HepG2 (cell line): Measurements from ENCODE around the gene KRTAP12-4. TPM values are rescaled to one million over a fixed set of nuclear protein-coding genes. Genes with fewer than 3 reads are reported as not detected.
A peak's percentile ranks its signal among the peaks of the same experiment; 100 is the strongest.

Experiments used
- ATAC-seq: fragments of 200-7000 bp; cut with Tn5 transposase; 3 replicates; pipeline ENCODE4 v1.9.1; 2020; ENCODE audit warnings: mild to moderate bottlenecking, moderate library complexity
- BruUV-seq: library from RNA; stranded (reverse); fragments of 400-500 nt; replicated peaks from 2 replicates; lab custom pipeline; 2021; lab: Mats Ljungman, UMichigan
- CTCF ChIA-PET: fragments of 300-600 bp; formaldehyde crosslinking; extraction: SDS; loops from one replicate; lab custom pipeline; 2021; ENCODE audit warnings: low total read pairs, inconsistent platforms, low intra/inter-chr PET ratio; lab: Yijun Ruan, JAX
- POLR2A ChIA-PET: fragments of 350-600 bp; sonication (Branson Sonifier 250); formaldehyde crosslinking; loops from one replicate; lab custom pipeline; 2020; ENCODE audit warnings: antibody characterized with exemption, inconsistent platforms; lab: Yijun Ruan, JAX
- DNase-seq: peaks from one replicate; pipeline ENCODE4 v3.0.0-alpha.2; 2015; ENCODE audit warnings: low spot score
- FAIRE-seq: peaks from 3 replicates; lab custom pipeline; 2011; peaks lifted over from hg19 to GRCh38; lab: Jason Lieb, UNC
- H2AFZ ChIP-seq: one replicate; pipeline ENCODE4 v1.6.1; 2011; ENCODE audit warnings: low read length, inconsistent platforms
- H3K27ac ChIP-seq: fragments of 300-600 bp; 3 replicates; pipeline ENCODE4 v1.8.0; 2011; ENCODE audit warnings: mixed run types, mild to moderate bottlenecking, mixed read lengths, low read length, inconsistent platforms; ENCODE audit not compliant: insufficient read depth; ENCODE audit errors: extremely low read length
- H3K27me3 ChIP-seq, 2 experiments: fragments of 200-600 bp in 1 of 2; 2 replicates in 1 of 2; 3 replicates in 1 of 2; pipeline versions ENCODE4 v1.6.0 to v1.8.0; 2011; ENCODE audit warnings: low read length in 2 of 2, mild to moderate bottlenecking in 2 of 2, moderate library complexity in 2 of 2, inconsistent platforms in 1 of 2; ENCODE audit not compliant: insufficient read depth in 2 of 2, control insufficient read depth in 1 of 2
- H3K36me3 ChIP-seq, 2 experiments: fragments of 200-600 bp in 1 of 2; replicated peaks in 1 of 2; 2 replicates in 1 of 2; 3 replicates in 1 of 2; pipeline versions ENCODE4 v1.5.1 to v1.8.0; 2011; ENCODE audit warnings: low read length in 2 of 2, inconsistent platforms in 1 of 2; ENCODE audit not compliant: insufficient read depth in 2 of 2, control insufficient read depth in 1 of 2
- H3K4me1 ChIP-seq: 2 replicates; pipeline ENCODE4 v1.5.1; 2012; ENCODE audit warnings: low read length, inconsistent platforms; ENCODE audit not compliant: insufficient read depth
- H3K4me2 ChIP-seq: 2 replicates; pipeline ENCODE4 v1.6.0; 2011; ENCODE audit warnings: low read depth, low read length, inconsistent platforms
- H3K4me3 ChIP-seq, 3 experiments: fragments of 200-600 bp in 1 of 3; sonication (generic), shearing (Covaris generic) in 1 of 3; replicated peaks in 1 of 3; 2 replicates each; pipeline ENCODE4 v1.5.1; 2011 to 2016; ENCODE audit warnings: low read length in 3 of 3, inconsistent platforms in 2 of 3, low read depth in 2 of 3, mild to moderate bottlenecking in 2 of 3, control low read depth in 1 of 3, mixed read lengths in 1 of 3; ENCODE audit not compliant: insufficient read depth in 1 of 3
- H3K79me2 ChIP-seq: one replicate; pipeline ENCODE4 v1.6.1; 2011; ENCODE audit warnings: low read length, inconsistent platforms; ENCODE audit not compliant: insufficient read depth
- H3K9ac ChIP-seq: 2 replicates; pipeline ENCODE4 v1.6.0; 2011; ENCODE audit warnings: mild to moderate bottlenecking, low read depth, low read length, inconsistent platforms; ENCODE audit not compliant: insufficient read depth
- H3K9me3 ChIP-seq: 2 replicates; pipeline ENCODE4 v1.5.1; 2012; ENCODE audit warnings: mild to moderate bottlenecking, low read length
- H4K20me1 ChIP-seq: 2 replicates; pipeline ENCODE4 v1.6.0; 2011; ENCODE audit warnings: inconsistent platforms, mild to moderate bottlenecking, low read length, moderate library complexity; ENCODE audit not compliant: insufficient read depth
- ATF1 ChIP-seq: IDR thresholded peaks from 2 replicates; pipeline ENCODE4 v1.6.1; 2016; ENCODE audit warnings: mild to moderate bottlenecking, control low read depth
- HNF1B ChIP-seq: sonication (generic); formaldehyde crosslinking; IDR thresholded peaks from 2 replicates; pipeline ENCODE4 v1.5.1; 2020; ENCODE audit warnings: mild to moderate bottlenecking, moderate library complexity, missing genetic modification reagents
- NFRKB ChIP-seq: fragments of 450-650 bp; IDR thresholded peaks from 2 replicates; pipeline ENCODE4 v1.6.1; 2017
- RNF2 ChIP-seq: fragments of 450-650 bp; conservative IDR thresholded peaks from 2 replicates; pipeline ENCODE4 v1.6.1; 2016; ENCODE audit warnings: low read depth
- SATB2 ChIP-seq: sonication (generic); formaldehyde crosslinking; IDR thresholded peaks from 2 replicates; pipeline ENCODE4 v1.5.0; 2020; ENCODE audit warnings: missing genetic modification reagents
- SYNCRIP ChIP-seq: fragments of 200-400 bp; formaldehyde crosslinking; IDR thresholded peaks from 2 replicates; pipeline ENCODE4 v1.6.1; 2018; ENCODE audit warnings: mild to moderate bottlenecking, low read depth, low read length; ENCODE audit not compliant: insufficient read depth
- TFDP2 ChIP-seq: sonication (generic); formaldehyde crosslinking; IDR thresholded peaks from 2 replicates; pipeline ENCODE4 v1.4.0; 2020; ENCODE audit warnings: missing genetic modification reagents
- ZBTB26 ChIP-seq: IDR thresholded peaks from 2 replicates; pipeline ENCODE4 v1.6.1; 2016; ENCODE audit warnings: missing compliant biosample characterization, missing genetic modification reagents, borderline replicate concordance
- ZMYM4 ChIP-seq: sonication (generic); formaldehyde crosslinking; IDR thresholded peaks from 2 replicates; pipeline ENCODE4 v1.8.1; 2023; ENCODE audit warnings: mild to moderate bottlenecking, missing genetic modification reagents
- ZNF343 ChIP-seq: sonication (generic); formaldehyde crosslinking; IDR thresholded peaks from 2 replicates; pipeline ENCODE4 v1.4.0; 2020; ENCODE audit warnings: mild to moderate bottlenecking, missing genetic modification reagents
- WGBS: methylation state at CpG from one replicate; pipeline ENCODE4 v1.1.6; 2017; ENCODE audit warnings: low lambda C conversion rate; 5-methylcytosine and 5-hydroxymethylcytosine counted together
- in situ Hi-C: cut with HindIII; loops from 2 replicates; pipeline ENCODE4 v1.10.0; 2017; ENCODE audit warnings: low pct_unique_long_range_greater_than_20kb; ENCODE audit not compliant: extremely low pct_ligation_motif_present
- intact Hi-C: fragments of 100-400 bp; cut with micrococcal nuclease; formaldehyde crosslinking; loops from one replicate; pipeline ENCODE4 v1.10.0; 2022; ENCODE audit not compliant: unreplicated experiment
- polyA plus RNA-seq, 8 experiments: library from polyadenylated mRNA; depleted of rRNA in 3 of 8; stranded (reverse) in 7 of 8; unstranded in 1 of 8; fragments of >200 nt; fragmentation: Illumina TruSeq in 4 of 8; extraction: Trizol in 4 of 8; gene quantifications; 2 replicates each; pipeline versions ENCODE4 v1.2.1 to v1.2.3, GENCODE V29; 2011 to 2016; ENCODE audit warnings: low read depth in 4 of 8, missing spikeins in 1 of 8, mixed read lengths in 1 of 8; ENCODE audit not compliant: insufficient read depth in 1 of 8
- total RNA-seq, 5 experiments: library from RNA; depleted of rRNA; stranded (reverse); fragments of >200 nt; fragmentation: Illumina TruSeq; extraction: Trizol; gene quantifications; 2 replicates each; pipeline ENCODE4 v1.2.3, GENCODE V29; 2016; ENCODE audit warnings: low read depth in 1 of 5

Gene KRTAP12-4
- total and polyA plus RNA-seq, 2 of the 13 experiments (the other 11 are each of a cell fraction or from before 2014, with no cell fraction given), result not detected

- no peak overlapping the region for H3K4me3 ChIP-seq
- H4K20me1 ChIP-seq, result no peaks in the 10 kb centered on the region
- peaks cover 95% of the 10 kb centered on the region for H3K4me1 ChIP-seq
- in situ Hi-C loops, result no loop called here
- BruUV-seq, result no TSS peak
- DNase-seq, result no peak
- peaks cover 5 to 15% of the 10 kb centered on the region in 2 experiments; a peak in 2 of 5 replicates for H3K27me3 ChIP-seq
- intact Hi-C loops, result loop anchor here (5.0 to 10.0 kb wide), 2 partner anchors 38 to 65 kb away; partner anchors contain the start of gene KRTAP10-10
- WGBS, result 82% methylated on average over 17 of the region's 17 CpGs
- CTCF ChIA-PET, result no interaction called here
- no peak overlapping the region for H3K9ac ChIP-seq
- no peak for TF ChIP-seq SYNCRIP
- TF ChIP-seq NFRKB, result no peak
- TF ChIP-seq RNF2, result no peak
- no peak for TF ChIP-seq SATB2 (CRISPR knock-in tag)
- no peaks in the 10 kb centered on the region for H3K79me2 ChIP-seq
- H3K9me3 ChIP-seq, result no peaks in the 10 kb centered on the region
- no peak overlapping the region for H3K27ac ChIP-seq
- ATAC-seq, result no peak
- H3K36me3 ChIP-seq, result no peaks in the 10 kb centered on the region
- POLR2A ChIA-PET, result no interaction called here
- H3K4me2 ChIP-seq, result no peak overlapping the region
- no peak overlapping the region for H2AFZ ChIP-seq
- no peak for FAIRE-seq
Observed at GRCh38 chr21:44699502-44700001, 45.1 kb upstream of the KRTAP12-4 start.

GRCh38 chr21:44697811-44698734 lies 43.6 kb upstream of the KRTAP12-4 start:
- DNase-seq, result peak; percentile 69
- FAIRE-seq, result peak; percentile 46
- POLR2A ChIA-PET, result no interaction called here
- Histone ChIP-seq H3K27ac (peak overlapping the region; percentile 35), H3K4me3 (peak overlapping the region; percentile 40 to 68 (median 44); a peak in 5 of 6 replicates), H3K27me3 (peaks cover 0 to 3% of the 10 kb centered on the region in 2 experiments; a peak in 1 of 5 replicates), H3K9me3 (peaks cover 10% of the 10 kb centered on the region), H3K36me3 (no peaks in the 10 kb centered on the region), H3K9ac (peak overlapping the region; percentile 40), H2AFZ (no peak overlapping the region), H3K4me2 (peak overlapping the region; percentile 80), H4K20me1 (no peaks in the 10 kb centered on the region), H3K79me2 (no peaks in the 10 kb centered on the region), H3K4me1 (peaks cover 80% of the 10 kb centered on the region)
- in situ Hi-C loops (no loop called here), intact Hi-C loops (loop anchor here (10.0 kb wide), 1 partner anchor 63 kb away; the partner anchor contains the start of gene KRTAP10-10)
- no TSS peak for BruUV-seq
- ATAC-seq, result peak; percentile 77
- CTCF ChIA-PET, result no interaction called here
- WGBS, result 22% methylated on average over 12 of the region's 35 CpGs
- TF ChIP-seq ZMYM4 (0 out of 2 replicates have a peak, but pooled peaks have one; percentile 24), HNF1B (CRISPR knock-in tag) (peak; percentile 57; the same call in 1 of the 2 replicates), ZNF343 (CRISPR knock-in tag) (no peak), TFDP2 (CRISPR knock-in tag) (peak; percentile 47; the same call in 1 of the 2 replicates), ZBTB26 (CRISPR knock-in tag) (0 out of 2 replicates have a peak, but pooled peaks have one; percentile 13), ATF1 (CRISPR knock-in tag) (no peak)
